ENCODE measurements around the gene KRT80.

KRT80 gene

GRCh38 chr12:52156757-52157565, 34.9 kb downstream of the KRT80 start:
- peak in 1 of 2 donors; percentile 42 for DNase-seq (ENCODE audit: extremely low read depth in 1 of 2, low read depth in 1 of 2)

GRCh38 chr12:52156311-52156710, 35.5 kb downstream of the KRT80 start:
- DNase-seq (ENCODE audit: extremely low read depth in 1 of 2, low read depth in 1 of 2) = no peak

- DNase-seq (ENCODE audit: extremely low read depth in 1 of 2, low read depth in 1 of 2) = no peak
Observed at GRCh38 chr12:52155048-52155868, 36.6 kb downstream of the KRT80 start.

- DNase-seq (ENCODE audit: extremely low read depth in 1 of 2, low read depth in 1 of 2) = no peak
Observed at GRCh38 chr12:52152905-52153317, 38.9 kb downstream of the KRT80 start.

GRCh38 chr12:52151837-52152783, 39.7 kb downstream of the KRT80 start:
- DNase-seq (ENCODE audit: extremely low read depth in 1 of 2, low read depth in 1 of 2) = peak; percentile 22 to 36

- DNase-seq (ENCODE audit: extremely low read depth in 1 of 2, low read depth in 1 of 2) = no peak
Observed at GRCh38 chr12:52151153-52151836, 40.5 kb downstream of the KRT80 start.

- DNase-seq (ENCODE audit: extremely low read depth in 1 of 2, low read depth in 1 of 2) = no peak
Observed at GRCh38 chr12:52149651-52150241, 42.1 kb downstream of the KRT80 start.

- no peak for DNase-seq (ENCODE audit: extremely low read depth in 1 of 2, low read depth in 1 of 2)
Observed at GRCh38 chr12:52149182-52149641, 42.6 kb downstream of the KRT80 start.

GRCh38 chr12:52148464-52149181, 43.2 kb downstream of the KRT80 start:
- DNase-seq (ENCODE audit: extremely low read depth in 1 of 2, low read depth in 1 of 2) = no peak

- no peak for DNase-seq (ENCODE audit: extremely low read depth in 1 of 2, low read depth in 1 of 2)
Observed at GRCh38 chr12:52147964-52148463, 43.8 kb downstream of the KRT80 start.

GRCh38 chr12:52147367-52147963, 44.3 kb downstream of the KRT80 start:
- no peak for DNase-seq (ENCODE audit: extremely low read depth in 1 of 2, low read depth in 1 of 2)

- no peak for DNase-seq (ENCODE audit: extremely low read depth in 1 of 2, low read depth in 1 of 2)
Observed at GRCh38 chr12:52146822-52147366, 44.9 kb downstream of the KRT80 start.

GRCh38 chr12:52146089-52146821, 45.6 kb downstream of the KRT80 start:
- DNase-seq (ENCODE audit: extremely low read depth in 1 of 2, low read depth in 1 of 2) = no peak

GRCh38 chr12:52145228-52146088, 46.4 kb downstream of the KRT80 start:
- DNase-seq (ENCODE audit: extremely low read depth in 1 of 2, low read depth in 1 of 2) = no peak

GRCh38 chr12:52144512-52145227, 47.1 kb downstream of the KRT80 start:
- no peak for DNase-seq (ENCODE audit: extremely low read depth in 1 of 2, low read depth in 1 of 2)

- DNase-seq (ENCODE audit: extremely low read depth in 1 of 2, low read depth in 1 of 2) = no peak
Observed at GRCh38 chr12:52142431-52142830, 49.4 kb downstream of the KRT80 start.

Measured in stimulated activated CD8-positive, alpha-beta memory T cell treated with anti-CD3 and anti-CD28 coated beads, Interleukin-7, amount 100 ng/mL, for 48 hours (primary cell).